H1 (cell line): ENCODE measurements around the gene PRR30. TPM values are rescaled to one million over a fixed set of nuclear protein-coding genes. Genes with fewer than 3 reads are reported as not detected.

Experiments used
- CTCF ChIA-PET: fragments of 300-600 bp; sonication (Branson Sonifier 250); formaldehyde crosslinking; loops from one replicate; lab custom pipeline; 2021; ENCODE audit not compliant: partially characterized antibody; lab: Charles Lee
- POLR2A ChIA-PET: fragments of 300-600 bp; sonication (Branson Sonifier 250); formaldehyde crosslinking; loops from one replicate; lab custom pipeline; 2021; ENCODE audit warnings: inconsistent platforms; ENCODE audit not compliant: partially characterized antibody; lab: Charles Lee
- DNase-seq, 2 experiments: peaks; one replicate each; pipeline versions ENCODE4 v3.0.0 to v3.0.0-alpha.2; 2010 to 2022; ENCODE audit warnings: low spot score in 2 of 2, low read depth in 1 of 2, mixed read lengths in 1 of 2
- FAIRE-seq: peaks from 2 replicates; lab custom pipeline; 2011; peaks lifted over from hg19 to GRCh38; lab: Jason Lieb, UNC
- H2AFZ ChIP-seq: 2 replicates; pipeline ENCODE4 v1.8.1; 2012; ENCODE audit warnings: low read length, inconsistent platforms
- H2AK5ac ChIP-seq: 2 replicates; pipeline ENCODE4 v1.6.1; 2013; ENCODE audit warnings: low read depth, low read length
- H2BK120ac ChIP-seq: replicated peaks from 2 replicates; pipeline ENCODE3; 2013; ENCODE audit warnings: low read depth, low read length, inconsistent platforms
- H2BK12ac ChIP-seq: 2 replicates; pipeline ENCODE4 v1.6.1; 2013; ENCODE audit warnings: low read depth, low read length
- H2BK15ac ChIP-seq: 2 replicates; pipeline ENCODE4 v1.6.1; 2013; ENCODE audit warnings: low read length
- H2BK20ac ChIP-seq: 2 replicates; pipeline ENCODE4 v1.6.1; 2013; ENCODE audit warnings: low read length
- H2BK5ac ChIP-seq: 2 replicates; pipeline ENCODE4 v1.6.1; 2013; ENCODE audit warnings: low read depth, low read length
- H3K14ac ChIP-seq: 2 replicates; pipeline ENCODE4 v1.6.1; 2013; ENCODE audit warnings: inconsistent platforms; ENCODE audit not compliant: insufficient read length
- H3K18ac ChIP-seq: 2 replicates; pipeline ENCODE4 v1.6.1; 2013; ENCODE audit warnings: low read length; ENCODE audit errors: extremely low read depth
- H3K23ac ChIP-seq: 2 replicates; pipeline ENCODE4 v1.6.1; 2013; ENCODE audit warnings: inconsistent platforms; ENCODE audit not compliant: insufficient read length
- H3K23me2 ChIP-seq: 2 replicates; pipeline ENCODE4 v1.6.1; 2013; ENCODE audit warnings: low read depth, low read length
- H3K27ac ChIP-seq: 2 replicates; pipeline ENCODE4 v1.6.1; 2011; ENCODE audit warnings: low read depth, low read length, inconsistent platforms
- H3K27me3 ChIP-seq, 4 experiments: replicated peaks in 1 of 4; 1 replicate in 1 of 4; 2 replicates in 3 of 4; pipeline versions ENCODE4 v1.6.1 to v1.8.1; 2011 to 2013; ENCODE audit warnings: low read length in 3 of 4, mild to moderate bottlenecking in 3 of 4, inconsistent platforms in 2 of 4, mixed read lengths in 2 of 4, moderate library complexity in 1 of 4; ENCODE audit not compliant: control insufficient read depth in 3 of 4, insufficient read depth in 3 of 4; ENCODE audit errors: extremely low read depth in 1 of 4
- H3K36me3 ChIP-seq, 4 experiments: 2 replicates each; pipeline versions ENCODE4 v1.6.1 to v1.8.1; 2011 to 2013; ENCODE audit warnings: mild to moderate bottlenecking in 4 of 4, low read length in 3 of 4, moderate library complexity in 2 of 4, control low read depth in 1 of 4, inconsistent platforms in 1 of 4; ENCODE audit not compliant: insufficient read depth in 4 of 4, control insufficient read depth in 2 of 4
- H3K4ac ChIP-seq: replicated peaks from 2 replicates; pipeline ENCODE3; 2013; ENCODE audit warnings: low read length, low read depth, mixed read lengths, inconsistent platforms; ENCODE audit not compliant: insufficient read length
- H3K4me1 ChIP-seq, 4 experiments: replicated peaks in 1 of 4; 1 replicate in 1 of 4; 2 replicates in 3 of 4; pipeline versions ENCODE4 v1.6.1 to v1.8.1; 2011 to 2013; ENCODE audit warnings: low read length in 3 of 4, inconsistent platforms in 2 of 4, mixed read lengths in 1 of 4; ENCODE audit not compliant: insufficient read depth in 4 of 4, control insufficient read depth in 3 of 4
- H3K4me2 ChIP-seq, 2 experiments: 2 replicates each; pipeline versions ENCODE4 v1.6.1 to v1.8.1; 2011 to 2013; ENCODE audit warnings: low read depth in 2 of 2, low read length in 2 of 2, control low read depth in 1 of 2, inconsistent platforms in 1 of 2, mild to moderate bottlenecking in 1 of 2; ENCODE audit not compliant: insufficient read depth in 1 of 2
- H3K4me3 ChIP-seq, 4 experiments: fragments of 200-600, 300-600 bp in 1 of 4; sonication (generic), shearing (Covaris generic), sonication (Bioruptor Twin) in 1 of 4; 2 replicates each; pipeline versions ENCODE4 v1.5.1 to v1.8.1; 2011 to 2016; ENCODE audit warnings: low read length in 4 of 4, low read depth in 3 of 4, control low read depth in 2 of 4, inconsistent platforms in 2 of 4, mild to moderate bottlenecking in 2 of 4, mixed read lengths in 1 of 4, moderate library complexity in 1 of 4; ENCODE audit not compliant: insufficient read depth in 2 of 4; ENCODE audit errors: extremely low read depth in 1 of 4
- H3K56ac ChIP-seq: replicated peaks from 2 replicates; pipeline ENCODE3; 2013; ENCODE audit warnings: low read depth, mild to moderate bottlenecking, mixed read lengths, low read length, inconsistent platforms; ENCODE audit not compliant: insufficient read length
- H3K79me1 ChIP-seq: 2 replicates; pipeline ENCODE4 v1.6.1; 2013; ENCODE audit warnings: low read depth, low read length, control low read depth
- H3K79me2 ChIP-seq, 2 experiments: 2 replicates each; pipeline versions ENCODE4 v1.6.1 to v1.8.1; 2012 to 2013; ENCODE audit warnings: low read length in 2 of 2, mild to moderate bottlenecking in 2 of 2, inconsistent platforms in 1 of 2; ENCODE audit not compliant: insufficient read depth in 2 of 2, control insufficient read depth in 1 of 2
- H3K9ac ChIP-seq, 4 experiments: replicated peaks in 1 of 4; 1 replicate in 1 of 4; 2 replicates in 3 of 4; pipeline versions ENCODE4 v1.6.1 to v1.8.1; 2011 to 2013; ENCODE audit warnings: low read depth in 3 of 4, low read length in 3 of 4, control low read depth in 2 of 4, mild to moderate bottlenecking in 2 of 4, moderate library complexity in 2 of 4, inconsistent platforms in 1 of 4; ENCODE audit errors: extremely low read depth in 1 of 4
- H3K9me3 ChIP-seq, 2 experiments: 2 replicates each; pipeline versions ENCODE4 v1.6.1 to v1.8.1; 2012 to 2013; ENCODE audit warnings: mild to moderate bottlenecking in 2 of 2, moderate library complexity in 2 of 2, control low read depth in 1 of 2, inconsistent platforms in 1 of 2, low read depth in 1 of 2, low read length in 1 of 2, mixed read lengths in 1 of 2; ENCODE audit not compliant: insufficient read depth in 2 of 2
- H4K20me1 ChIP-seq, 2 experiments: replicated peaks in 1 of 2; 2 replicates each; pipeline versions ENCODE3 to v1.8.1; 2011 to 2013; ENCODE audit warnings: inconsistent platforms in 2 of 2, low read length in 2 of 2, mild to moderate bottlenecking in 1 of 2; ENCODE audit not compliant: insufficient read depth in 2 of 2, control insufficient read depth in 1 of 2
- H4K5ac ChIP-seq: 2 replicates; pipeline ENCODE4 v1.6.1; 2013; ENCODE audit warnings: low read length, low read depth, mixed read lengths, inconsistent platforms; ENCODE audit not compliant: insufficient read length
- H4K8ac ChIP-seq: 2 replicates; pipeline ENCODE4 v1.8.0; 2013; ENCODE audit warnings: mild to moderate bottlenecking, moderate library complexity, low read length, inconsistent platforms; ENCODE audit not compliant: insufficient read depth; ENCODE audit errors: extremely low read depth
- H4K91ac ChIP-seq: replicated peaks from 2 replicates; pipeline ENCODE3; 2013; ENCODE audit warnings: low read length, mixed read lengths, inconsistent platforms; ENCODE audit not compliant: insufficient read length
- BRCA1 ChIP-seq: IDR thresholded peaks from 2 replicates; pipeline ENCODE4 v1.6.1; 2012; ENCODE audit warnings: low read depth, low read length, improper control_type of control experiment
- CBX8 ChIP-seq: fragments of 300-800, 300-1000 bp; sonication (generic); IDR thresholded peaks from 2 replicates; pipeline ENCODE4 v1.7.1; 2016; ENCODE audit warnings: low read depth, low read length, borderline replicate concordance
- CEBPB ChIP-seq: IDR thresholded peaks from 2 replicates; pipeline ENCODE4 v1.6.1; 2012; ENCODE audit warnings: low read depth, low read length
- GABPA ChIP-seq: IDR thresholded peaks from 2 replicates; pipeline ENCODE4 v1.6.1; 2011; ENCODE audit warnings: mild to moderate bottlenecking, low read length, moderate library complexity, borderline replicate concordance; ENCODE audit not compliant: insufficient read depth
- GTF2F1 ChIP-seq: IDR thresholded peaks from 2 replicates; pipeline ENCODE4 v1.6.1; 2012; ENCODE audit warnings: low read depth, low read length, improper control_type of control experiment, borderline replicate concordance
- POLR2A ChIP-seq, 2 experiments: IDR thresholded peaks; 1 replicate in 1 of 2; 2 replicates in 1 of 2; pipeline ENCODE4 v1.6.1; 2011; ENCODE audit warnings: low read depth in 2 of 2, low read length in 2 of 2, mild to moderate bottlenecking in 2 of 2; ENCODE audit errors: control extremely low read depth in 1 of 2
- SIX5 ChIP-seq: IDR thresholded peaks from 2 replicates; pipeline ENCODE4 v1.6.1; 2011; ENCODE audit warnings: mild to moderate bottlenecking, low read depth, low read length
- TAF7 ChIP-seq: optimal IDR thresholded peaks from 2 replicates; pipeline ENCODE3; 2011; ENCODE audit warnings: low read depth, mild to moderate bottlenecking, inconsistent platforms, low read length, moderate library complexity, borderline replicate concordance
- TCF12 ChIP-seq: IDR thresholded peaks from 2 replicates; pipeline ENCODE4 v1.6.1; 2011; ENCODE audit warnings: low read depth, mild to moderate bottlenecking, low read length
- ZNF274 ChIP-seq: IDR thresholded peaks from 2 replicates; pipeline ENCODE4 v1.7.0; 2012; ENCODE audit warnings: low read length, borderline replicate concordance; ENCODE audit errors: extremely low read depth
- WGBS, 2 experiments: shearing (Covaris generic) in 1 of 2; methylation state at CpG; one replicate each; pipeline versions ENCODE4 v1.1.6 to v1.1.7; 2013 to 2015; ENCODE audit warnings: low lambda C conversion rate in 2 of 2, mixed read lengths in 2 of 2, inconsistent platforms in 1 of 2, low coverage in 1 of 2, missing lambda C conversion rate in 1 of 2; ENCODE audit not compliant: insufficient replicate concordance in 2 of 2, insufficient coverage in 1 of 2, insufficient read length in 1 of 2; ENCODE audit errors: extremely low coverage in 1 of 2, missing lambda C conversion rate in 1 of 2; 5-methylcytosine and 5-hydroxymethylcytosine counted together
- polyA plus RNA-seq, 7 experiments: library from polyadenylated mRNA; depleted of rRNA in 3 of 7; stranded (reverse) in 5 of 7; unstranded in 2 of 7; fragments of >200 nt in 5 of 7; fragments of 200-250 nt in 2 of 7; gene quantifications; 1 replicate in 5 of 7; 2 replicates in 1 of 7; 4 replicates in 1 of 7; pipeline versions ENCODE4 v1.2.1 to v1.2.3, GENCODE V29; 2011 to 2013; ENCODE audit warnings: missing spikeins in 2 of 7, mixed read lengths in 2 of 7
- total RNA-seq: library from RNA; stranded (reverse); fragmentation: NEBNext Ultra II Directional; extraction: Animal tissue kit (Norgen Biotek cat#: 25700); gene quantifications from 2 replicates; pipeline ENCODE4 v1.2.1, GENCODE V29; 2021
- TF ChIP-seq, protein P1 (sequence below): IDR thresholded peaks from 2 replicates; pipeline ENCODE4 v1.6.1; 2012; ENCODE audit warnings: inconsistent platforms
- TF ChIP-seq, protein P2 (sequence below): IDR thresholded peaks from 2 replicates; pipeline ENCODE4 v1.6.1; 2012; ENCODE audit warnings: low read length, inconsistent platforms

The PRR30 gene
- total and polyA plus RNA-seq, 2 of the 8 experiments (the other 6 are each of a cell fraction or from before 2014, with no cell fraction given) = not detected

DNA sequence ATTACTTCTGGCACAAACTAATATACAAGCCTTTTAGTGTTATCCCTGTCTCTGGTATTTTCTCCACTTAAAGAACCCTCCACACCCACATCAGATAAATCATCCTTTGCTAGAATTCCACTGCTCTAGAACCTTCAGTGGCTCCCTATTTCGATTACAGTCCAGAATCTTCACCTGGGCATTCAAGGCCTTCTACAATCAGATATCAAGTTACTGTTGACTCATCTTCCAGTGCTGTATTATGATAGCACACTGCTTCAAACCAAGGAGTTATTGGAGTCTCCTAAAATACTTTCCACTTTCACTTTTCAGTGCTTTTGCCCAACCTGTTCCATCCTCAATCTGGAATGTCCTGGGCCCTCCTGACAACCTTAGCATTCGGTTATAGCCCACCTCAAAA, 23.7 kb downstream of the PRR30 start:
- H3K27me3 ChIP-seq = peaks cover 6 to 32% (median 25%) of the 10 kb centered on the region in 4 experiments; a peak in 6 of 7 replicates
- FAIRE-seq = no peak
- H3K27ac ChIP-seq = no peak overlapping the region
- H2AFZ ChIP-seq = no peak overlapping the region
- ChIA-PET POLR2A (interaction anchor here (1.2 to 3.8 kb wide), 2 partner anchors 9 to 90 kb away, joined by 3 to 11 read pairs; partner anchors contain the start of gene ABHD1), CTCF (interaction anchor here (1.3 to 9.5 kb wide), 4 partner anchors 15 to 154 kb away, joined by 3 to 120 read pairs (median 5); partner anchors contain the start of gene PREB)
- no peak overlapping the region for H3K4me3 ChIP-seq
- H2AK5ac ChIP-seq = no peak overlapping the region
- no peak overlapping the region for H3K18ac ChIP-seq
- H3K14ac ChIP-seq = no peak overlapping the region
- no peaks in the 10 kb centered on the region for H3K79me2 ChIP-seq
- no peak overlapping the region for H3K4ac ChIP-seq
- H2BK120ac ChIP-seq = no peak overlapping the region
- H2BK20ac ChIP-seq = no peak overlapping the region
- no peak for DNase-seq
- no peak overlapping the region for H4K8ac ChIP-seq
- no peaks in the 10 kb centered on the region for H3K79me1 ChIP-seq
- no peak overlapping the region for H4K91ac ChIP-seq
- H3K9ac ChIP-seq = no peak overlapping the region
- no peak overlapping the region for H3K4me2 ChIP-seq
- peaks cover 10% of the 10 kb centered on the region for H3K23me2 ChIP-seq
- 70% methylated on average over 2 of the region's 2 CpGs; no CpG with 5 or more reads in 1 of the 2 experiments for WGBS, 2 experiments
- H2BK12ac ChIP-seq = no peak overlapping the region
- H2BK5ac ChIP-seq = no peak overlapping the region
- no peaks in the 10 kb centered on the region for H4K20me1 ChIP-seq
- H4K5ac ChIP-seq = no peak overlapping the region
- H3K56ac ChIP-seq = no peak overlapping the region
- no peak overlapping the region for H3K23ac ChIP-seq
- no peaks in the 10 kb centered on the region for H3K9me3 ChIP-seq
- no peak overlapping the region for H2BK15ac ChIP-seq
- no peaks in the 10 kb centered on the region for H3K36me3 ChIP-seq
- H3K4me1 ChIP-seq = peaks cover 0 to 10% (median 6%) of the 10 kb centered on the region in 4 experiments; a peak in 5 of 7 replicates
- TF ChIP-seq, protein P1, sequence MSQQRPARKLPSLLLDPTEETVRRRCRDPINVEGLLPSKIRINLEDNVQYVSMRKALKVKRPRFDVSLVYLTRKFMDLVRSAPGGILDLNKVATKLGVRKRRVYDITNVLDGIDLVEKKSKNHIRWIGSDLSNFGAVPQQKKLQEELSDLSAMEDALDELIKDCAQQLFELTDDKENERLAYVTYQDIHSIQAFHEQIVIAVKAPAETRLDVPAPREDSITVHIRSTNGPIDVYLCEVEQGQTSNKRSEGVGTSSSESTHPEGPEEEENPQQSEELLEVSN = no peak
- TF ChIP-seq, protein P2, sequence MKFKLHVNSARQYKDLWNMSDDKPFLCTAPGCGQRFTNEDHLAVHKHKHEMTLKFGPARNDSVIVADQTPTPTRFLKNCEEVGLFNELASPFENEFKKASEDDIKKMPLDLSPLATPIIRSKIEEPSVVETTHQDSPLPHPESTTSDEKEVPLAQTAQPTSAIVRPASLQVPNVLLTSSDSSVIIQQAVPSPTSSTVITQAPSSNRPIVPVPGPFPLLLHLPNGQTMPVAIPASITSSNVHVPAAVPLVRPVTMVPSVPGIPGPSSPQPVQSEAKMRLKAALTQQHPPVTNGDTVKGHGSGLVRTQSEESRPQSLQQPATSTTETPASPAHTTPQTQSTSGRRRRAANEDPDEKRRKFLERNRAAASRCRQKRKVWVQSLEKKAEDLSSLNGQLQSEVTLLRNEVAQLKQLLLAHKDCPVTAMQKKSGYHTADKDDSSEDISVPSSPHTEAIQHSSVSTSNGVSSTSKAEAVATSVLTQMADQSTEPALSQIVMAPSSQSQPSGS = no peak
- TF ChIP-seq CBX8 = no peak
- no peak for TF ChIP-seq TCF12
- TF ChIP-seq GABPA = no peak
- no peak for TF ChIP-seq TAF7
- no peak for TF ChIP-seq CEBPB
- TF ChIP-seq SIX5 = no peak
- no peak for TF ChIP-seq GTF2F1
- no peak for TF ChIP-seq ZNF274
- TF ChIP-seq BRCA1 = no peak
- no peak for TF ChIP-seq POLR2A (IDR thresholded peaks at IDR 0.05; ENCODE audit: control extremely low read depth in 1 of 2, low read depth in 2 of 2, low read length in 2 of 2)
